Pulmonary artery endothelial cell (primary cell): ENCODE data around the gene MMAB. TPM values are rescaled to one million over a fixed set of nuclear protein-coding genes. Genes with fewer than 3 reads are reported as not detected.

Source experiments
- DNase-seq: peaks from one replicate; pipeline ENCODE4 v3.0.0-alpha.2; 2011; ENCODE audit warnings: low read depth, low spot score
- total RNA-seq: library from RNA; depleted of rRNA; stranded (reverse); fragments of >200 nt; gene quantifications from 2 replicates; pipeline ENCODE4 v1.2.3, GENCODE V29; 2014

Gene MMAB
- total RNA-seq, 1 donor from 2014 or later: 43.5 TPM

GRCh38 chr12:109586385-109587296 lies 13.3 kb upstream of the MMAB start:
- no peak for DNase-seq

- no peak for DNase-seq
Observed at GRCh38 chr12:109583733-109584132, 10.4 kb upstream of the MMAB start.

GRCh38 chr12:109582636-109583035 lies 9.3 kb upstream of the MMAB start:
- no peak for DNase-seq

GRCh38 chr12:109581856-109582255 lies 8.6 kb upstream of the MMAB start:
- no peak for DNase-seq

- DNase-seq: no peak
Observed at GRCh38 chr12:109581334-109581691, 8.0 kb upstream of the MMAB start.

- no peak for DNase-seq
Observed at GRCh38 chr12:109580684-109581333, 7.5 kb upstream of the MMAB start.

- no peak for DNase-seq
Observed at GRCh38 chr12:109580272-109580671, 7.0 kb upstream of the MMAB start.

GRCh38 chr12:109579639-109580038 lies 6.3 kb upstream of the MMAB start:
- no peak for DNase-seq

- DNase-seq: no peak
Observed at GRCh38 chr12:109578330-109578927, 5.1 kb upstream of the MMAB start.

- DNase-seq: no peak
Observed at GRCh38 chr12:109577311-109577710, 4.0 kb upstream of the MMAB start.

- no peak for DNase-seq
Observed at GRCh38 chr12:109575683-109576082, 2.4 kb upstream of the MMAB start.

GRCh38 chr12:109573914-109574244 lies 575 bp upstream of the MMAB start:
- no peak for DNase-seq

- no peak for DNase-seq
Observed at GRCh38 chr12:109572506-109572845, 828 bp downstream of the MMAB start.

- DNase-seq: no peak
Observed at GRCh38 chr12:109571773-109572505, 1.4 kb downstream of the MMAB start.

- DNase-seq: no peak
Observed at GRCh38 chr12:109568486-109568885, 4.8 kb downstream of the MMAB start.

- DNase-seq: no peak
Observed at GRCh38 chr12:109567967-109568366, 5.3 kb downstream of the MMAB start.

- DNase-seq: no peak
Observed at GRCh38 chr12:109567296-109567695, 6.0 kb downstream of the MMAB start.

GRCh38 chr12:109566424-109566823 lies 6.9 kb downstream of the MMAB start:
- DNase-seq: no peak

GRCh38 chr12:109563291-109564284 lies 9.7 kb downstream of the MMAB start:
- DNase-seq: no peak

GRCh38 chr12:109562871-109563270 lies 10.4 kb downstream of the MMAB start:
- no peak for DNase-seq

- DNase-seq: no peak
Observed at GRCh38 chr12:109561711-109562030, 11.6 kb downstream of the MMAB start.
